ENCODE results near the gene ARFIP2.

GRCh38 chr11:6481924-6482275, 769 bp upstream of the ARFIP2 start:
- TF ChIP-seq EZH2 (IDR thresholded peaks at IDR 0.05; ENCODE audit: insufficient read depth, low read length) (no peak), CTCF (IDR thresholded peaks at IDR 0.05; ENCODE audit: insufficient read depth, low read depth, low read length) (no peak)
